BJ (cell line): ENCODE results near the gene CCDC160. TPM values are rescaled to one million over a fixed set of nuclear protein-coding genes. Genes with fewer than 3 reads are reported as not detected.
"Not testable (repeated sequence)": the region's sequence is repeated elsewhere in the genome, so short reads cannot be mapped to it uniquely, and the experiment has no call there.

Source experiments
- CTCF ChIA-PET: fragments of 350-600 bp; formaldehyde crosslinking; extraction: SDS; loops from one replicate; lab custom pipeline; 2021; ENCODE audit warnings: antibody characterized with exemption, inconsistent platforms; lab: Yijun Ruan, JAX
- POLR2A ChIA-PET: fragments of 300-600 bp; sonication (Branson Sonifier 250); formaldehyde crosslinking; extraction: SDS; loops from one replicate; lab custom pipeline; 2021; ENCODE audit warnings: antibody characterized with exemption; lab: Charles Lee
- DNase-seq: peaks from one replicate; pipeline ENCODE4 v3.0.0-alpha.2; 2011; ENCODE audit warnings: low read depth
- H3K27me3 ChIP-seq: 2 replicates; pipeline ENCODE4 v1.6.0; 2011; ENCODE audit warnings: low read length; ENCODE audit not compliant: control insufficient read depth, insufficient read depth
- H3K36me3 ChIP-seq: 2 replicates; pipeline ENCODE4 v1.5.1; 2011; ENCODE audit warnings: low read length; ENCODE audit not compliant: control insufficient read depth, insufficient read depth
- H3K4me3 ChIP-seq: 2 replicates; pipeline ENCODE4 v1.5.1; 2011; ENCODE audit warnings: low read depth, mild to moderate bottlenecking, control low read depth, low read length
- CTCF ChIP-seq: IDR thresholded peaks from 2 replicates; pipeline ENCODE4 v1.5.1; 2011; ENCODE audit warnings: low read depth, mild to moderate bottlenecking, control low read depth, inconsistent platforms, low read length, moderate library complexity; ENCODE audit not compliant: insufficient read depth
- polyA plus RNA-seq: library from polyadenylated mRNA; depleted of rRNA; stranded (reverse); fragments of >200 nt; gene quantifications from 2 replicates; pipeline ENCODE4 v1.2.3, GENCODE V29; 2011

Gene CCDC160
- polyA plus RNA-seq, 1 experiment = not detected

DNA sequence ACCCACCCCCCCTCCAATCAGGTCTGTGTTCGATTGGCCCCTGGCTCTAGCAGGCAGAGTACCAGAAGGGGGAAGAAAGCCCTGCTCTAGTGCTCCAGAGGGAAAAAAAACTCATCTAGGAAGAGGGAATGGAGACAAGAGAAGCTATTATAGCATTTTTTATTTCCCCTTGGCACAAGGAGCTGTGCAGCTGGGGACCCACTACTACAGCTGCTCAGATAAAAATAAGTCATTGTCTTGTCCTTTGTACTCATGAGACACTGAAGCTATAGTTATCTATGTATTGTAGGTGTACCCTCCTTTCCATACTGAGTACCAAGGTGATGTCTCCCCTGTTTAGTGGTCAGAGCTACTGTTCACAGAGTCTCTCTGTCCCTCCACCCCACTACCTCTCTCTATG, 14.3 kb downstream of the CCDC160 start:
- no peaks in the 10 kb centered on the region for H3K36me3 ChIP-seq
- ChIA-PET POLR2A (no interaction called here), CTCF (no interaction called here)
- TF ChIP-seq CTCF = no peak
- H3K4me3 ChIP-seq = no peak overlapping the region
- no peaks in the 10 kb centered on the region for H3K27me3 ChIP-seq
- no peak for DNase-seq

DNA sequence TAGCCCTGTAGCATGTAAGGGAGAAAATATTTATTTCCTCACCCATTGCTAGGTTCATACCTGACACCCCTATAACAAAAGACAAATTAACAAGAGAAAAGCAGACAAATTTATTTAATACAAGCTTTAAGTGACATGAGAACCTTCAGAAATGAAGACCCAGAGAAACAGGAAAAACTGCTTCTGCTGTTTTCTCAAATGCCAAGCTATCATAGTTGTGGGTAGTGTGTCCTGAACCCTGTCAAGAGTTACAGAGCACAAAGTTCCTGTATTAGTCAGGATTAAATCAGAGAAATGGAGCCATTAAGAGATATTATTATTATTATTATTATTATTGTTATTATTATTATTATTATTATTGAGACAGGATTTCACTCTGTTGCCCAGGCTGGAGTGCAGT, 17.5 kb downstream of the CCDC160 start:
- CTCF ChIA-PET = interaction anchor here (1.5 to 2.5 kb wide), 2 partner anchors 8 to 13 kb away, joined by 3 to 7 read pairs; no protein-coding TSS in a partner anchor

DNA sequence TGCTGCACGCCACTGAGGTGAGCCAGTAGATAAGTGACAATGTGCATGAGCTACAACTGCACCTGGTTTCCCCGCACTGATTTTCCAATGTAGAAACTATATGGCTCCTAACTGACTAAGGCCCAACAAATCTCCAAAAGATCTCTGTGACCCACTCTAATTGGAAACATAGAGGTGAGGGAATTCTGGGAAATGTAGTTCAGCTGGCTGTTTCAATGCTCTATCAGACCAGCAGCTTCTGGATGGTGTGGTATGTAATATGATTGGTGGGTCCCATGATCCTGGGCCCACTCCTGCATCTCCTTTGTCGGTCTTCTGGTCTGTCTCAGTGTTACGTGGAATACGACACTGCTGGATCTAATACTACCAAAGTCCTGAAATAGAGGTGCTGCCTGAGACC, 18.6 kb downstream of the CCDC160 start:
- CTCF ChIA-PET = no interaction called here
- TF ChIP-seq CTCF = no peak
- DNase-seq = no peak
- no peak overlapping the region for H3K4me3 ChIP-seq
- POLR2A ChIA-PET = no interaction called here
- H3K36me3 ChIP-seq = no peaks in the 10 kb centered on the region
- H3K27me3 ChIP-seq = no peaks in the 10 kb centered on the region

More for the DNA sequence above, 17.5 kb downstream of the CCDC160 start:
- TF ChIP-seq CTCF = no peak
- POLR2A ChIA-PET = no interaction called here
- no peak for DNase-seq
- no peak overlapping the region for H3K4me3 ChIP-seq
- H3K36me3 ChIP-seq = no peaks in the 10 kb centered on the region
- no peaks in the 10 kb centered on the region for H3K27me3 ChIP-seq

DNA sequence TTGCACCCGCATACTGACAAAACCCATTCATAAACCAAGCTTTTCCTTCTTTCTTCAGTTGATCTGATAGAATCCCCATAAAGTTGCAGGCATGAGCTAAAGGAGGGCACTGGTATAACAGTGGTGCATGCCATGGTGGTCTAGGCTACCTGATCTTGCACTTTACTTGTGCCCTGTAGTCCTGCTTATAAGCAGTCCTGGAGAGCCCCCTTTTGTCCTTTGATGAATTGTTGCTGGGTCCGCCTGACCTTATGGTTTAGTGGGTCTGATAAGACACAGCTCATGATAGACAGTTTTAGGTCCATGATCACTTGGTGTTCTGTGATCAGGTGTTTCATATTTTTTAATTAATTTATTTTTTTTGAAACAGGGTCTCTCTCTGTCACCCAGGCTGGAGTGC, 19.7 kb downstream of the CCDC160 start:
- POLR2A ChIA-PET = no interaction called here
- no peaks in the 10 kb centered on the region for H3K27me3 ChIP-seq
- H3K4me3 ChIP-seq = no peak overlapping the region
- TF ChIP-seq CTCF = no peak
- CTCF ChIA-PET = no interaction called here
- DNase-seq = no peak
- no peaks in the 10 kb centered on the region for H3K36me3 ChIP-seq

GRCh38 chrX:134258202-134258601, 21.2 kb downstream of the CCDC160 start:
- Histone ChIP-seq H3K36me3 (no peaks in the 10 kb centered on the region), H3K27me3 (no peaks in the 10 kb centered on the region), H3K4me3 (no peak overlapping the region)
- no peak for TF ChIP-seq CTCF
- ChIA-PET CTCF (no interaction called here), POLR2A (no interaction called here)
- no peak for DNase-seq

- H3K36me3 ChIP-seq, H3K4me3 ChIP-seq, DNase-seq, CTCF ChIA-PET, H3K27me3 ChIP-seq, POLR2A ChIA-PET: not testable (repeated sequence)
These were observed 49.0 kb downstream of the CCDC160 start for GRCh38 chrX:134285934-134286333.
